Activated CD8-positive, alpha-beta T cell treated with anti-CD3 and anti-CD28 coated beads for 36 hours (primary cell): ENCODE results near the gene PTS. TPM values are rescaled to one million over a fixed set of nuclear protein-coding genes. Genes with fewer than 3 reads are reported as not detected.
"Not testable (repeated sequence)": the region's sequence is repeated elsewhere in the genome, so short reads cannot be mapped to it uniquely, and the experiment has no call there.

Source experiments
- ATAC-seq: fragments of 200-7000 bp; cut with Tn5 transposase; one replicate; pipeline ENCODE4 v1.10.0; 2021; ENCODE audit warnings: mild to moderate bottlenecking, moderate library complexity
- CTCF ChIA-PET: fragments of 350-600 bp; sonication (Branson Sonifier 250); formaldehyde crosslinking; loops from one replicate; lab custom pipeline; 2021; ENCODE audit warnings: antibody characterized with exemption; lab: Charles Lee
- POLR2A ChIA-PET: fragments of 350-600 bp; sonication (Branson Sonifier 250); formaldehyde crosslinking; loops from one replicate; lab custom pipeline; 2021; ENCODE audit warnings: antibody characterized with exemption; lab: Charles Lee
- DNase-seq: peaks from one replicate; pipeline ENCODE4 v3.0.0-alpha.2; 2020
- H3K27ac Mint-ChIP-seq: one replicate; pipeline ENCODE4 v1.8.0; 2021; ENCODE audit warnings: mild to moderate bottlenecking, mixed read lengths
- H3K27me3 Mint-ChIP-seq: one replicate; pipeline ENCODE4 v1.8.0; 2021; ENCODE audit warnings: mixed read lengths
- H3K36me3 Mint-ChIP-seq: one replicate; pipeline ENCODE4 v1.8.0; 2021; ENCODE audit warnings: low read depth, mixed read lengths
- H3K4me1 Mint-ChIP-seq: one replicate; pipeline ENCODE4 v1.8.0; 2021; ENCODE audit warnings: low read depth, mixed read lengths
- H3K4me3 Mint-ChIP-seq: one replicate; pipeline ENCODE4 v1.8.0; 2021; ENCODE audit warnings: mild to moderate bottlenecking, moderate library complexity, mixed read lengths
- H3K9me3 Mint-ChIP-seq: one replicate; pipeline ENCODE4 v1.8.0; 2021; ENCODE audit warnings: mixed read lengths
- CTCF ChIP-seq: fragments of 200-600 bp; IDR thresholded peaks from one replicate; pipeline ENCODE4 v1.8.0; 2022; ENCODE audit warnings: antibody characterized with exemption, mild to moderate bottlenecking
- intact Hi-C: fragments of 100-400 bp; cut with micrococcal nuclease; formaldehyde crosslinking; loops from one replicate; pipeline ENCODE4 v1.10.0; 2022
- total RNA-seq, 2 experiments: library from RNA; stranded (reverse); gene quantifications; one replicate each; pipeline ENCODE4 v1.2.3, GENCODE V29; 2021

PTS gene
- total RNA-seq, 2 experiments from 2014 or later = 22.6 to 24.9 TPM

GRCh38 chr11:112196519-112197087 lies 29.6 kb upstream of the PTS start:
- ATAC-seq (no peak), DNase-seq (no peak)
- POLR2A ChIA-PET = no interaction called here
- intact Hi-C loops = no loop called here
- Mint-ChIP-seq H3K27me3 (no peaks in the 10 kb centered on the region), H3K27ac (no peak overlapping the region), H3K36me3 (no peaks in the 10 kb centered on the region), H3K9me3 (no peaks in the 10 kb centered on the region), H3K4me1 (no peaks in the 10 kb centered on the region), H3K4me3 (no peak overlapping the region)
- CTCF ChIA-PET = no interaction called here
- TF ChIP-seq CTCF = no peak

- H3K4me1 Mint-ChIP-seq, POLR2A ChIA-PET, H3K36me3 Mint-ChIP-seq, H3K9me3 Mint-ChIP-seq, ATAC-seq, H3K27ac Mint-ChIP-seq, intact Hi-C loops, H3K4me3 Mint-ChIP-seq, H3K27me3 Mint-ChIP-seq, DNase-seq: not testable (repeated sequence)
- CTCF ChIA-PET = interaction anchor here (1.0 to 1.4 kb wide), 2 partner anchors 20 to 269 kb away, joined by 4 to 5 read pairs; no protein-coding TSS in a partner anchor
These were observed 27.1 kb upstream of the PTS start for GRCh38 chr11:112199101-112199500.

GRCh38 chr11:112200252-112200651 lies 26.0 kb upstream of the PTS start:
- intact Hi-C loops = no loop called here
- Mint-ChIP-seq H3K27ac (no peak overlapping the region), H3K27me3 (no peaks in the 10 kb centered on the region), H3K4me1 (no peaks in the 10 kb centered on the region), H3K36me3 (no peaks in the 10 kb centered on the region), H3K4me3 (no peak overlapping the region), H3K9me3 (no peaks in the 10 kb centered on the region)
- ChIA-PET CTCF (interaction anchor here (0.7 to 1.4 kb wide), 3 partner anchors 19 to 126 kb away, joined by 3 to 6 read pairs (median 5); no protein-coding TSS in a partner anchor), POLR2A (no interaction called here)
- ATAC-seq (no peak), DNase-seq (no peak)
- no peak for TF ChIP-seq CTCF

GRCh38 chr11:112206071-112206470 lies 20.2 kb upstream of the PTS start:
- no peak for TF ChIP-seq CTCF
- no peak for ATAC-seq
- no peaks in the 10 kb centered on the region for H3K36me3 Mint-ChIP-seq
- ChIA-PET POLR2A (no interaction called here), CTCF (interaction anchor here (0.8 to 1.2 kb wide), 3 partner anchors 13 to 74 kb away, joined by 3 to 4 read pairs (median 3); partner anchors contain the start of gene BCO2)
- intact Hi-C loops = no loop called here
- H3K27me3 Mint-ChIP-seq = peaks cover 2% of the 10 kb centered on the region
- no peaks in the 10 kb centered on the region for H3K9me3 Mint-ChIP-seq
- no peaks in the 10 kb centered on the region for H3K4me1 Mint-ChIP-seq
- no peak for DNase-seq
- H3K27ac Mint-ChIP-seq = no peak overlapping the region
- no peak overlapping the region for H3K4me3 Mint-ChIP-seq

GRCh38 chr11:112210890-112211289 lies 15.3 kb upstream of the PTS start:
- Mint-ChIP-seq H3K27ac (no peak overlapping the region), H3K4me1 (peaks cover 5% of the 10 kb centered on the region), H3K27me3 (peaks cover 6% of the 10 kb centered on the region), H3K36me3 (no peaks in the 10 kb centered on the region), H3K4me3 (no peak overlapping the region), H3K9me3 (no peaks in the 10 kb centered on the region)
- POLR2A ChIA-PET = no interaction called here
- DNase-seq = no peak
- no peak for ATAC-seq
- no peak for TF ChIP-seq CTCF
- intact Hi-C loops = loop anchor here (10.0 kb wide), 1 partner anchor 344 kb away; no protein-coding TSS in a partner anchor
- CTCF ChIA-PET = interaction anchor here (1.0 kb wide), 1 partner anchor 69 kb away, joined by 3 read pairs; no protein-coding TSS in a partner anchor
